Measurements from ENCODE around the gene PPP4C. TPM values are rescaled to one million over a fixed set of nuclear protein-coding genes. Genes with fewer than 3 reads are reported as not detected.

The PPP4C gene
- total RNA-seq, 1 experiment from 2014 or later: 134 TPM

DNA sequence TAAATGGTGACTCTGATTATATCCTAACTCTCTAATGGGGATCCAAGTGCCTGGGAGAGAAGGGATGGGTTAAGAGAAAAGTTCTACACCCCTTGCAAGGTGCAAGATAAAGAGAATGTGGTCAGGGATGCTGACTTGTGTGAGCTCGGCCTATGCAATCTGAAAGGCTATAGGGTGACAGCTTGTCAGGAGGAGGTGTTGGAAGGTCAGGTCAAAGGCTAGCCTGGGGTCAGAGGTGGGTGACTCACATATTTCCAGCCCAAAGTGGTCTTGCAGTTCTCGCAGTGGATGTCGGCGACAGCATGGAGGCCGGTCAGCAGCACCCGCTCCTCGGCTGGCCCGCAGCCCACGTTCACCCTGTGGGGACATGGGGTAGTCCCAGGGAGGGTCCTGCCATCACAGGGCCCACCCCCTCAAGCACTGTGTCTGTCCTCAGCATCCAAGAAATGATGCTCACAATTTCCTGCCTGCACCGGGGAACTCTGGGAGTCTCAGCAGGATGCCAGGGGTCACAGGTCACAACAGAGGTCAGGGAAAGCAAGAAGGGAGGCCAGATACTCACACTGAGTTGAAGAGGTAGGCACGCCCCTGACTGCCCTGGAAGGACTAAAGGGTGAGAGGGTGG, 18.9 kb downstream of the PPP4C start:
- no peaks in the 10 kb centered on the region for H3K27me3 Mint-ChIP-seq (ENCODE audit: insufficient read depth, unreplicated experiment)
- peaks cover 11% of the 10 kb centered on the region for H3K9me3 Mint-ChIP-seq (ENCODE audit: unreplicated experiment)
- CTCF ChIA-PET: interaction anchor here (2.3 kb wide), 1 partner anchor 17 kb away, joined by 13 read pairs; no protein-coding TSS in a partner anchor
- Histone ChIP-seq H3K4me1 (peaks cover 27% of the 10 kb centered on the region), H3K4me3 (ENCODE audit: low read depth, low read length) (0 out of 2 replicates have a peak overlapping the region, but pooled peaks have one; percentile 45), H3K36me3 (ENCODE audit: control insufficient read depth, insufficient read depth, low read length) (no peaks in the 10 kb centered on the region), H3K9me3 (peaks cover 19% of the 10 kb centered on the region), H3K27me3 (replicated peaks; ENCODE audit: control insufficient read depth, insufficient read depth, low read length) (no peaks in the 10 kb centered on the region)
- POLR2A ChIA-PET: no interaction called here
- H3K4me1 Mint-ChIP-seq (ENCODE audit: low read depth, unreplicated experiment): peaks cover 18% of the 10 kb centered on the region
- no peak for DNase-seq
- H3K36me3 Mint-ChIP-seq (ENCODE audit: insufficient read depth, unreplicated experiment): peaks cover 25% of the 10 kb centered on the region
- peak overlapping the region; percentile 10 for H3K27ac Mint-ChIP-seq (ENCODE audit: unreplicated experiment)
- H3K4me3 Mint-ChIP-seq (ENCODE audit: unreplicated experiment): peak overlapping the region; percentile 72
- no TSS peak for BruUV-seq (replicated peaks)
- intact Hi-C loops (cut with micrococcal nuclease; ENCODE audit: unreplicated experiment): no loop called here
- TF ChIP-seq, protein P1, sequence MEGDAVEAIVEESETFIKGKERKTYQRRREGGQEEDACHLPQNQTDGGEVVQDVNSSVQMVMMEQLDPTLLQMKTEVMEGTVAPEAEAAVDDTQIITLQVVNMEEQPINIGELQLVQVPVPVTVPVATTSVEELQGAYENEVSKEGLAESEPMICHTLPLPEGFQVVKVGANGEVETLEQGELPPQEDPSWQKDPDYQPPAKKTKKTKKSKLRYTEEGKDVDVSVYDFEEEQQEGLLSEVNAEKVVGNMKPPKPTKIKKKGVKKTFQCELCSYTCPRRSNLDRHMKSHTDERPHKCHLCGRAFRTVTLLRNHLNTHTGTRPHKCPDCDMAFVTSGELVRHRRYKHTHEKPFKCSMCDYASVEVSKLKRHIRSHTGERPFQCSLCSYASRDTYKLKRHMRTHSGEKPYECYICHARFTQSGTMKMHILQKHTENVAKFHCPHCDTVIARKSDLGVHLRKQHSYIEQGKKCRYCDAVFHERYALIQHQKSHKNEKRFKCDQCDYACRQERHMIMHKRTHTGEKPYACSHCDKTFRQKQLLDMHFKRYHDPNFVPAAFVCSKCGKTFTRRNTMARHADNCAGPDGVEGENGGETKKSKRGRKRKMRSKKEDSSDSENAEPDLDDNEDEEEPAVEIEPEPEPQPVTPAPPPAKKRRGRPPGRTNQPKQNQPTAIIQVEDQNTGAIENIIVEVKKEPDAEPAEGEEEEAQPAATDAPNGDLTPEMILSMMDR (IDR thresholded peaks at IDR 0.05; ENCODE audit: insufficient read depth in 1 of 2, low read depth in 1 of 2, low read length in 1 of 2, severe bottlenecking in 1 of 2, unreplicated experiment in 1 of 2): no peak

DNA sequence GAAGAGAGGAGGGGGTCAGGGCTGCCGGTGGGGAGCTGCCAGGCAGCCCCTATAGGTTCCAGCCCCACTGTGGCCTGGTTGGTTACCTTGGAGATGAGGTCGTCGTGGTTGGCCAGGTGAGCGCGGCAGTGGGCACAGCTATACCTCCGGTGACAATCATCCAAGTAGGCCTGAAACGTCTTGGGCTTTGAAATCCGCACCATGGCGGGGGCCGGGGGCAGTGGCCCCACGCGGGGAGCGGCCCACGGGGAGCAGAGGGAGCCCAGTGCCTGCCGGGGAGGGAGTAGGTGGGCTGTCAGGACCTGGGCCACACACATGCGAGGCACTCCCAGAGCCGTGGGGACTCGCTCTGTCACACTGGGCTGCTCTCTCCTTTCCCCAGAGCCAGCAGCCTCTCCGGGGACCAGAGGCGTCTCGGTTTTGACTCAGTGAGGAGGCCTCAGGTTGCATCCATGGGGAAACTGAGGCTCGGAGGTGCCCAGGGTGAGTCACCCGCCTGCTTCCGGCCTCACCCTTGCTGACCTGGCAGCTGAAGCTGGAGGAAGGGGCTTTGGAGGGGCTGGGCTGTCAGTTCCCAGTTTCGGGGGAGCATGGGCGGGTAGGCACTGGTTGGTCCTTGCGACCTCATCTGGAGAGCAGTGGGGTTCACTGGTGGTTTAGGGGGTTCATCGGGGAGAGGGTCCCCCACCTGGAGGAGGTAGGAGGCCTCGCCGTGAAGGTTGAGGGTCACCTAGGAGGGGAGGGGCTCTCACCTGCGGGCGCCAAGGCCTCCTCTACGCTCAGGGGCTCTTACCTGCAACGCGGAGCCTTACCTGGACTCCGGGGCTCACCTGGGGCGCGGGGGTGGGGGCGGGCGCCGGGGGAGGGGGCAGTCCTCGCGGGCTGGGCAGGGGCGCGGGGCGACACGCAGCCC, 19.6 kb downstream of the PPP4C start:
- Histone ChIP-seq H3K9me3 (peaks cover 19% of the 10 kb centered on the region), H3K36me3 (ENCODE audit: control insufficient read depth, insufficient read depth, low read length) (no peaks in the 10 kb centered on the region), H3K4me3 (ENCODE audit: low read depth, low read length) (peak overlapping the region; percentile 45), H3K27me3 (replicated peaks; ENCODE audit: control insufficient read depth, insufficient read depth, low read length) (no peaks in the 10 kb centered on the region), H3K4me1 (peaks cover 25% of the 10 kb centered on the region)
- no TSS peak for BruUV-seq (replicated peaks)
- Mint-ChIP-seq H3K27ac (ENCODE audit: unreplicated experiment) (peak overlapping the region; percentile 10), H3K4me1 (ENCODE audit: low read depth, unreplicated experiment) (peaks cover 18% of the 10 kb centered on the region), H3K36me3 (ENCODE audit: insufficient read depth, unreplicated experiment) (peaks cover 25% of the 10 kb centered on the region), H3K9me3 (ENCODE audit: unreplicated experiment) (peaks cover 11% of the 10 kb centered on the region), H3K4me3 (ENCODE audit: unreplicated experiment) (peak overlapping the region; percentile 72), H3K27me3 (ENCODE audit: insufficient read depth, unreplicated experiment) (no peaks in the 10 kb centered on the region)
- TF ChIP-seq, protein P1 (IDR thresholded peaks at IDR 0.05; ENCODE audit: insufficient read depth in 1 of 2, low read depth in 1 of 2, low read length in 1 of 2, severe bottlenecking in 1 of 2, unreplicated experiment in 1 of 2): no peak
- no peak for DNase-seq
- ChIA-PET POLR2A (interaction anchor here (0.6 kb wide), 1 partner anchor 314 kb away, joined by 3 read pairs; no protein-coding TSS in a partner anchor), CTCF (interaction anchor here (2.3 kb wide), 1 partner anchor 17 kb away, joined by 13 read pairs; no protein-coding TSS in a partner anchor)
- intact Hi-C loops (cut with micrococcal nuclease; ENCODE audit: unreplicated experiment): no loop called here

DNA sequence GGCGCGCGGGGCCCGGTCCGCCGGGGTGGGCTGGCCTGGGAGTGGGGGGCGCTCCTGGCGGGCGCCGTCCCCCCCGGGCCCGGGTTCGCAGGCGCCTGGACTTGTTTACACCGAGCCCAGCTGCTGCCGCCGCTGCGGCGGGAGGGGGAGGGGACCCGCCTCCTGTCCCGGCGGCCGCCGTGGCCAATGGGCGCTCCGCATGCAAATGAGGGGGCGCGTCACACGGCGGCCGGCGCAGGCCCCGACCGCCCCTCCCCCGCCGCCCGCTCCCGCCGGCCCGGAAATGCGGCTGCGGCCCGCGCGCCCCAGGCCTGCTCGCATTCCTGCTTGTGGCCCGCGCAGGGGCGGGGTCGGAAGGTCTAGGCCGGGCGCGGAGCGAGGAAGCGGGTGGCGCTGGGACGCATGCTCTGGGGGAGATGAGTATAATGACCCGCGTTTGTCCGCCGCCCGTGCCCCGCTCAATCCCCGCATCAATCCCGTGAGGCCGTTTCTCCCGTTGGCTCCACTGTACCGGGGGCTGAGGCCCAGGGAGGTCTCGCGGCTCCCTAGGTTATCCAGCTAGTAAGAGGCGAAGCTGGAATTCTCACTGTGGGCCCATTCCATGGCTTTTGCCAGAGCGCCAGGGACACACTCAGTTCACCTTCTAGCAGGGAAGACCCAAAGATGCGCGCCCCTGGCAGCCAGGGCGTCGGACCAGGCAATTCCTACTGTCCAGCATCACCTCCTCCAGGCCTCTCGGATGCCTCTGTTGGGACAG, 20.5 kb downstream of the PPP4C start, which contains the start of gene YPEL3:
Gene YPEL3, minus strand, starts transcription at position 109 of the 757 bp plus-strand sequence. CDS start 731 bp downstream, outside the sequence.
- Mint-ChIP-seq H3K4me1 (ENCODE audit: low read depth, unreplicated experiment) (peaks cover 18% of the 10 kb centered on the region), H3K9me3 (ENCODE audit: unreplicated experiment) (peaks cover 11% of the 10 kb centered on the region), H3K36me3 (ENCODE audit: insufficient read depth, unreplicated experiment) (peaks cover 25% of the 10 kb centered on the region), H3K27ac (ENCODE audit: unreplicated experiment) (peak within 1 kb of the TSS; percentile 85), H3K27me3 (ENCODE audit: insufficient read depth, unreplicated experiment) (no peaks in the 10 kb centered on the region), H3K4me3 (ENCODE audit: unreplicated experiment) (peak within 1 kb of the TSS; percentile 72)
- H3K36me3 ChIP-seq (ENCODE audit: control insufficient read depth, insufficient read depth, low read length): no peaks in the 10 kb centered on the region
- ChIA-PET CTCF (no interaction called here), POLR2A (interaction anchor here (0.6 kb wide), 1 partner anchor 313 kb away, joined by 3 read pairs; no protein-coding TSS in a partner anchor)
- TF ChIP-seq, protein P1 (IDR thresholded peaks at IDR 0.05; ENCODE audit: insufficient read depth in 1 of 2, low read depth in 1 of 2, low read length in 1 of 2, severe bottlenecking in 1 of 2, unreplicated experiment in 1 of 2): no peak
- peaks cover 19% of the 10 kb centered on the region for H3K9me3 ChIP-seq
- peak within 1 kb of the TSS; percentile 45 for H3K4me3 ChIP-seq (ENCODE audit: low read depth, low read length)
- intact Hi-C loops (cut with micrococcal nuclease; ENCODE audit: unreplicated experiment): no loop called here
- H3K4me1 ChIP-seq: peaks cover 21% of the 10 kb centered on the region
- TSS peak; percentile 88 for BruUV-seq (replicated peaks)
- no peaks in the 10 kb centered on the region for H3K27me3 ChIP-seq (replicated peaks; ENCODE audit: control insufficient read depth, insufficient read depth, low read length)
- peak; percentile 90 to 93 for DNase-seq

Measured in Caco-2 (cell line).